GM03348 (cell line): Measurements from ENCODE around the gene FAM241A.
"Not testable (repeated sequence)": the region's sequence is repeated elsewhere in the genome, so short reads cannot be mapped to it uniquely, and the experiment has no call there.

Source experiments
- DNase-seq: peaks from one replicate; pipeline ENCODE4 v3.0.0; 2012; ENCODE audit warnings: low spot score

Gene FAM241A

GRCh38 chr4:112138538-112138937 lies 6.7 kb upstream of the FAM241A start:
- no peak for DNase-seq

DNA sequence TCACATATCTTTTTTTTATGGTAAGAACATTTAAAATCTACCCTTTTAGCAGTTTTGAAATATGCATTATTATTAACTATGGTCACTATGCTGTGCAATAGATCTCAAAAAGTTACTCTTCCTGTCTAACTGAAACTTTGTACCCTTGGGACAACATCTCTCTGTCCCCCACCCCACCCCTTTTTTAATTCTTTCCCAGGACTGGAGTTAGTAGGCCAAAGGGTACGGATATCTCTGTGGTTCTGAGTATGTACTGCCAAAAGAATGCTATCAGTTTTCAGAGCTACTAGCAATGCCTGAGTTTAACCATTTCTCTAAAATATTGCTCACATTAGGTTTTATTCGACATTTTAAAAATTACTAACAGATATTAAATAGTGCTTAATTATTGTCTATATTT lies 4.7 kb upstream of the FAM241A start:
- DNase-seq, result no peak

GRCh38 chr4:112141366-112142138 lies 3.7 kb upstream of the FAM241A start:
- no peak for DNase-seq

DNA sequence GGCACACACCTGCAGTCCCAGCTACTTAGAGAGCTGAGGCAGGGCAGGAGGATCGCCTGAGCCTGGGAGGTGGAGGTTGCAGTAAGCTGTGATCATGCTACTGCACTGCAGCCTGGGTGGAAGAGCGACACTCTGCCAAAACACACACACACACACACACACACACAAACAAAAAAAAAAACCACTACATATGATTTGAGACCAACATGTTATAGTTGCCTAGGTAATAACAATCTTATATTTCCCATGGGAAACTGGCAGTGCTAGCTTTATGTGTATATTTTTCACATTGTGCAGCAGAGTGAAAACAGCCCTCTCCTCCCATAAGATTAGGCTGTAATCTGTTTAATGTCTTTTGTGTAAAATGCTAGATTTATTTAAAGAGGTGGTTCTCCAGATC lies 3.1 kb upstream of the FAM241A start:
- DNase-seq, result no peak

DNA sequence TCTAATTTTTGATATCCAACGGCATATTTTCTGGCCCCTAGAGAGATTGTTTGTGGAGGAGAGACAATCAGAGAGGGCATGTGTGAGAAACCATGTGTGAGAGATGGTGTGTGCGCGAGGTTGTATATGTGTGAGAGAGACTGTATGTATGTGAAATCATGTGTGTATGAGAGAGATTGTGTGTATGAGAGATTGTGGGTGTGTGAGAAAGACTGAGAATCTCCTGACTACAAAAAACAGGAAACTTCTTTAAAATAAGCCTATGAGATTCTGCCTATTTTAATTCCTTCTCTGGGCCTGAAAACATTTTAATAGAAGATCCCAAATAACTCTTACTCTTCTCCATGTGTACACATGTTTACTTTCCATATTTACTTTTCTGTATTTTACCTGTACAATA lies 1.5 kb upstream of the FAM241A start:
- no peak for DNase-seq

DNA sequence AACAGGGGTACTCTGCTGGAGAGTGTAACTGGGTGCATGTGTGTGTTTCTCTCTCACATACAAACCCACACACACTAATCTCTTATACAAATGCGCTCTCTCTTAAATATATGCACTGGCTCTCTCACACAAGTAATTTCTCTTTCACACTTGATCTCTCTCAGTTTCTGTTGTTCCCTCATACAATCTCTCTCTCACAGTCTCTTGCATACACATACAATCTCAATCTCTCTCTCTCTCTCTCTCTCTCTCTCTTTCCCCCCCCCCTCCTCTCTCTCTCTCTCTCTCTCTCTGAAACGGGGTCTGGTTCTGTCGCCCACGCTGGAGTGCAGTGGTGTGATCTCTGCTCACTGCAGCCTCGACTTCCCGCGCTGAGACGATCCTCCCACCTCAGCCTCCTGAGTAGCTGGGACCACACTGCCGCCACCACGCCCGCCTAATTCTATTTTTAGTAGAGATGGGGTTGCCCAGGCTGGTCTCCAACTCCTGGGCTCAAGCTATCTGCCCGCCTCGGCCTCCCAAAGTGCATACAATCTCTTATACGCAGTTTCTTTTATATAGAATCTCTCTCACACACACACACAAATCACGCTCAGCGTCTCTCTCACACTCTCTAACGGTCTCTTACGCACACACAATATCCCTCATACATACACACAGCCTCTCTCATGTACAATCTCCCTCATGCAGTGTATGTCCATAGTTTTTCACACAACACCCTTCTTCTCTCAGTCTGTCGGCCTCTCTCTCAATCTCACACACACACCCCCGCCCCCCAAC lies 518 bp upstream of the FAM241A start:
- DNase-seq, result no peak

DNA sequence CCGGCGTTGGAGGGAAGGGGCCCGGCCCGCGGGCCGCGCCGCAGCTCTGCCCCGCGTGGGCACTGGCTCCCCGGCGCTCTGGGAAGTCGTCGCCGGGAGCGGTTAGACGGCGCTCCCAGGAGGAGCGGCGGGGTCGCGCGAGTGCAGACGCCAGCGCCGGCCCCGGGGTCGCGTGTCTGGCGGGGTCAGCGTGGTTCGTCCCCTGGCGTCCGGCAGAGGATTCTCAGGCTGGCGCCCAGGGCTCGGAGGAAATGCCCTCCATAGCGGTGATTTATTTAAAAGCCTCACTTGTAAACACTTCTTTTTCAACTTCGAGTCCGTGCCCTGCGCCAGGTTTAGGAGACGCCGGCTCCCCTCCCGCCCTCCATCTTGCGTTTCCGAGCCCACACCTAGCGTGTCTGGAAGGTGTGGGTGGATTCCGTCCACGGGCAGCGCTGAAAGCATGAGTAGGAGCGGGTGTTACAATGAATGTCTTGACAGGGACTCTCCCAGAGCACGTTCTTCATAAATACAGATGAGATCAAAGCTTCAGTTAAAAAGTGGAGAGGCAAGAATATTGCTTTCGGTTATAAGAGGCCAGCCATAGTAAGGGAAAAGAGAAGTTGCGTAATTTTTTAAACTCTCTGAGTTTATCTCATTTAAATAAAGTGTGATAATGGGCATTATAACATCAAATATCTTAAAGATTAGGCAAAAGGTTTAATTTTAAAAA lies 692 bp downstream of the FAM241A start:
- DNase-seq, result peak; percentile 72

GRCh38 chr4:112146502-112146813 lies 1.2 kb downstream of the FAM241A start:
- no peak for DNase-seq

DNA sequence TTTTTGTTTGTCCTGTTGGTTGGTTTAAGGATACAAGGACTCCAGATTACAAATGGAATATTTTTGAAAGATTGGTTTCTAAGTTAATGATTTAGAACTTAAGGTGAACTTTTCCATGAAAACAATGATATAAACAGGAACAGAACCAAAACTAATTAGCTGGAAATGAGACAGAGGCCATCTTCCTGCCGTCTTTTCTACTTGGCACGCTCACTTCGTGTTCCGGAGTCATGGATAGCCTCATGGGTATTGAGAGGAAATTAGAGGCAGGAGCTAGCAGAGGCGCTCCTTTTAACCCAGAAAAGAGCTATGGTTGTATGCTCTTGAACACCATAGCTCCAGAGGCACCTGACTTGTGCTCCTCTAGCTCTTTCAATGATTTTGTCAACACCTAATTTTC lies 2.4 kb downstream of the FAM241A start:
- DNase-seq, result peak; percentile 25

GRCh38 chr4:112150920-112151319 lies 5.7 kb downstream of the FAM241A start:
- no peak for DNase-seq

DNA sequence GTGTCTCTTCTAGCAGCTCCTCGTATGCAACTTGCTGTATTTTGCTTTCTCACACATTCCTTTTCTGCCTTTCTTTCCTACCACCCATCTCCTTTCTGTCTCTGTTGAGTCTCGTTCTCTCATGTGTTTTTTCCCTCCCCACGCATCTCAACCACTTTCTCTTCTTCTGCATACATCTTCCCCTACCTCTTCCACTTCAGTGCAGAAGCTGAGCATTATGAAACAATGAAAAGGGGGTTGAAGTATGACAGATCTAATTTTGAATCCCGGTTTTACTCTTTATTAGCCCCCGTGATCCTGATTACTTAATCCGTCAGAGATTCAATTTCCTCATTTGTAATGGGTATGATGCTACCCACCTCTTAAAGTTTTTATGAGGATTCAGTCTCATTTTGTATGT lies 7.3 kb downstream of the FAM241A start:
- DNase-seq, result no peak

- no peak for DNase-seq
These were observed 8.0 kb downstream of the FAM241A start for GRCh38 chr4:112153211-112153791.

GRCh38 chr4:112156112-112156511 lies 10.9 kb downstream of the FAM241A start:
- no peak for DNase-seq

GRCh38 chr4:112156553-112156952 lies 11.3 kb downstream of the FAM241A start:
- no peak for DNase-seq

- DNase-seq, result not testable (repeated sequence)
These were observed 18.5 kb downstream of the FAM241A start for GRCh38 chr4:112163706-112164105.

DNA sequence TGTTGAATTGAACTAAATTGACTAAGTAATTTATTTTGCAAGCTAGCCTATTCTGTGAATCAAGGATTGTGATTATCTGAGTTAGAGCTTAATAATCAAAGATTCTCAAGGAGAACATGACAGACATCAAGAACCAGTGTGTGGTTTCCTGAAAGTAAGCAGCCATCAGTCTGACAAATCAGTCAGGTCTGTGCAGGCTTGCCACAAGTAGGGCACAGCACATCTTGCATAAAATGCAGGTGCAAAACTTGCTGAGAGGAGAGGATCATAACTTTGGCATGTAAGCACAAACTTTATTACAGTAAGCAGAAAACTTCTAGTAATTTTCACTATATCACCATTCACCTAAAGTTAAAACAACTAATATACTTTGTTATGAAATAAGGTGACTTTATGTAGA lies 22.5 kb downstream of the FAM241A start:
- DNase-seq, result no peak

GRCh38 chr4:112168719-112169500 lies 23.7 kb downstream of the FAM241A start:
- DNase-seq, result no peak

DNA sequence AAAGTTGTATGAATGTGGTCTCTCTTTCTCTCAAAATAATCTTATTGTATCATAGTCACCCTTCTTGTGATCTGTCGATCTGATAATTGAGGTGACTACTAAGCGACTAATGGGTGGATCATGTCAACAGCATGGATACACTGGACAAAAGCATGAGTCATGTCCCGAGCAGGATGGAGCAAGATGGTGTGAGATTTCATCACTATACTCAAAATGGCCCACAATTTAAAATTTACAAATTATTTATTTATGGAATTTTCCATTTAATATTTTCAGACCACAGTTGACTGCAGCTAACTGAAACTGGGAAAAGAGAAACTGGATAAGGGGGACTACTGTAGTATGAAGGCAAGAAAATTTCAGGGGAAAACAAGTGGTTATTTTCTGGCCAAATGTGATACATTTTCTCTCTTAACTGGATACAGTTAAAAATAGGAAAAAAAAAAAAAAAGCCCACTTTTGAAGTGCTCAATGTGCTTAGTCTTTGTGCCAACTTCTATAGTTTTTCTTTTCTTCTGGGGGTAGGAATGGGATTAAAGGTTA lies 25.3 kb downstream of the FAM241A start:
- DNase-seq, result peak; percentile 82

- not testable (repeated sequence) for DNase-seq
These were observed 26.0 kb downstream of the FAM241A start for GRCh38 chr4:112171051-112171763.

- no peak for DNase-seq
These were observed 26.9 kb downstream of the FAM241A start for GRCh38 chr4:112172180-112172579.
